HL-60 (cell line): ENCODE data around the gene RPL37.
"Not testable (repeated sequence)": the region's sequence is repeated elsewhere in the genome, so short reads cannot be mapped to it uniquely, and the experiment has no call there.

Experiments
- CTCF ChIP-seq: IDR thresholded peaks from one replicate; pipeline ENCODE4 v1.5.1; 2011; ENCODE audit warnings: low read length, control low read depth, inconsistent platforms; ENCODE audit not compliant: insufficient read depth
- GABPA ChIP-seq: IDR thresholded peaks from 2 replicates; pipeline ENCODE4 v1.6.1; 2012; ENCODE audit warnings: low read depth
- POLR2AphosphoS5 ChIP-seq: IDR thresholded peaks from 2 replicates; pipeline ENCODE4 v1.6.1; 2012; ENCODE audit warnings: low read depth
- REST ChIP-seq: IDR thresholded peaks from 2 replicates; pipeline ENCODE4 v1.6.1; 2012; ENCODE audit warnings: low read depth; ENCODE audit not compliant: insufficient replicate concordance
- SPI1 ChIP-seq: IDR thresholded peaks from 2 replicates; pipeline ENCODE4 v1.6.1; 2012; ENCODE audit warnings: low read depth, mild to moderate bottlenecking, borderline replicate concordance

- TF ChIP-seq CTCF, SPI1, REST, GABPA: not testable (repeated sequence)
- peak; percentile 88 for TF ChIP-seq POLR2AphosphoS5
These were observed 9.5 kb downstream of the RPL37 start for GRCh38 chr5:40825461-40826043.
